ENCODE measurements around the gene MT1X.

MT1X gene

DNA sequence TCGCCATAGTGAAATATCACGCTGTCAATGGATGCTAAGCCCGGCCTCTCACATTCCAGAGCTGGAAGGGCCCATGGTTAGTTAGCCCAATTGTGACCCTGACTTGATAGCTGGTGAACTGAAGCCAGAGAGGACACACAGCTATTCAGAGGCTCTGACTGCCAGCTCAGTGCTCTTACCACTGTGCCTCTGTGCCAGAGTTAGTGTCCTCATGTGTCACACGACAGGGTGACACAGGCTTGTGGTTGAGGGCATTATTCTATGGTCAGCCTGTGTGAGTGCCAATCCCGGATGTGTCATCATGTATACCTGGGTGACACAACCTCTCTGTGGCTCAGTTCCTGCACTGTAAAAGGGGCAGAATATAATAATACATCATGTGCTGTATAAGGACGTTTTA, 2.5 kb upstream of the MT1X start:
- peak; percentile 58 for DNase-seq

DNA sequence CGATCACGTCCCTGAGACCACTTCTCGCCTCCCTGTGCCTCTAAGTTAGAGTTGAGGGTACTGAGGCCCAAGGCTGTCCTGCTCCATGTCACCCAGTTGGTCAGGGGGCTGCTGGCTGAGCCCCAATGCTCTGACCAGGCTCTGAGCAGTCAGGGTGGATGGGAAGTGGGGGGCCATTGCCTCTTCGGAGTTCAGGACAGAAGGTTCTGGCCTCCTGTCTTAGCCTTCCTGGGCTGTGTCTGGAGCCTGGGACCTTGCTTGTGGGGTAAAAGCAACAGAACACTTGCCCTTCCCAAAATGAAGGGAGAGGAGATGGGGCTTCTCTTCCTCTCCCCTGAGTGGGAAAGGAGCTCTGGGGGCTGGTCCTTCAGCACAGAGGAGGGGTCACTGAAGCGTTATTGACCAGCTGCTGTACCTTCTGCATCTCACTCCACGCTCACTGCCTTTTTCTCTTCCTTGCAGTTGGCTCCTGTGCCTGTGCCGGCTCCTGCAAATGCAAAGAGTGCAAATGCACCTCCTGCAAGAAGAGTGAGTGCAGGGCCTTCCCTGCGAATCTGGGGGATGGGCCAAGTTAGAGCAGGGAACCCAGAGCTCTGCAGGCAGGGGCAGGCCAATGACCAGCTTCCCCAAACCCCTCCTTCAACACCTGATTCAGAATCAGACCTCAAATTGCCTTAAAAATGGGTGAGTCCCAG, 580 bp downstream of the MT1X start:
- DNase-seq: no peak

DNA sequence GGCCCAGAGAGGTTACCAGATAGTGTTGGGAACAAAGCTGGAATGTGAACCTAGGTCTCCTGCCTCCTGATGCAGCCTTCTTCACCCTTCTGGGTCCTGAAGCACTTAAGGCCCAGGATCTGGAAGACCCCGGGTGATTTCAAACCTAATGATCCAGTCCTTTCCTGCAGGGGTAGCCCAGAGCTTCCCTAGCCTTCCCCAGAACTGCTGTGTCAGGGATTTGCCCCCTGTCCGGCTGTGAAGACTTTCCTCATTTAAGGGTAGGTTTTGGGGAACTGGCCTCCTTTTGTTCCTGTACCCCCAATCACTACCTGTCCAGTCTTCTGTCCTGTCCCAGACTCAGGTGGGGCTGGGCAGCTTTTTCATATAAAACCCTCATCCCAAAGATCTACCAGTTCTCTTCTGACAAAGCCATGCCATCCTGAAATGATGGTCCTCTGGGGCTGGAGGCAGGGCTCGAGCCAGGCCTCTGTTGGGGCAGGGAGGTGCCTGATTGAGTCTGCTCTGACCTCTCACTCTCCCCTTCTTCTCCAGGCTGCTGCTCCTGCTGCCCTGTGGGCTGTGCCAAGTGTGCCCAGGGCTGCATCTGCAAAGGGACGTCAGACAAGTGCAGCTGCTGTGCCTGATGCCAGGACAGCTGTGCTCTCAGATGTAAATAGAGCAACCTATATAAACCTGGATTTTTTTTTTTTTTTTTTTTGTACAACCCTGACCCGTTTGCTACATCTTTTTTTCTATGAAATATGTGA, 1.3 kb downstream of the MT1X start:
- DNase-seq: no peak

DNA sequence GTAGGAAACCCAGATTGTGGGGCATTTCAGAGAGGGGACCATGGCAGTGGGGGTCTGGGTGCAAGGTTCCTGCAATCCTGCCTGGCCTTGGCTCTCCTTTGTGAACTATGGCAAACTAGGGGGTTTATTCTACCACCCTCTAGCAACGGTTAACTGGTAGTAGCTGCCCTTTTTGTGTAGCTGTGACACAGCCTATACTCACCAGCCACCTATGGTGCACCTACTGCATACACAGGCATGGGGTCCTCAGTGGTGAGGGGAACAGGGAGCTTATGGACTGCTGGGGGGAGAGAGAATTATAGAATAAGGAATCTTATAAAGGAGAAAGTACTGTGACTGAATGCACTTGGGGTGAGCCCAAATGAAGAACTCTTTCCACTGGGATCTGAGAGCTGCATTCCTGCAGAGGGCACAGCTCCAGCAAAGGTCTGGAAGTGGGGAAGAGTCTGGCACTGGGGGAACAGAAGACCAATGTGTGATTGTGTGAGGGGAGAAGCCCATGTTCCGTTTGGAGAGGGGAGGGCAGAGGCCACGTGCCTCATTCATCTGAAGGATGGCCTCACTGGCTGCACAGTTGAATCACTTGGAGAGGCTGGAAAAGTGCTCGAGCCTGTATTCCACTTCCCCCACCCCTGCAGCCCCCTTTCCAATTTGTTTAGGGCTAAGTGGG, 2.1 kb downstream of the MT1X start:
- DNase-seq: no peak

DNA sequence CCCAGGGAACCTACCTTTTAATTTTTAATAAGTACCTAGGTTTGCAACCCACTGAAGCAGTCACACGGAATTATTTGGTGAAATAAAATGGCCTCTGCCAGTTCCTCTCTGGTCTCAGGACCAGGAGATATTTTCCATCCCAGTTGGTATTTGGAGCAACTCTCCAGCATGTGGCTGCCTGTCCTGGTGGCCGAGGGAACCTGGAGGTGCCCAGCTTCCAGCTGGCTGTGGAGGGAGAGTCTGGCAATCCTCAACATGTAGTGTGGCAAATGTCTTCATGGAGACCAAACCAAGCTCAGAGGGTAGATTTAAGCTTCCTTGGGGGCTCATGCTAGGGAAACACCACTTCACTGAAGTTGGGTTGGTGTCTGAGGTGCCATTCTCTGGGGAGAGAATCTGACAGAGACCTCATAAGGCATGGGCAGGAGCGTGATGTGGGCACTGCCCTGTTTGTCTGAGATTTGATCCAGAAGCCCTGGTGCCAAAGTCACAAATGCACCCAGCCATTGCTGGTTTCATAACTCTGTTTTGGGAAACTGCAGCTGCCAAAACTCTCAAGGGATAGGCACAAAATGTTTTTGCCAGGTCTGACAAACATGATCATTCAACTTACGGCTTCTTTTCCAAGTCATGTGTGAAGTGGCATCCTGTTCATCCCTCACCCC, 2.8 kb downstream of the MT1X start:
- no peak for DNase-seq

DNA sequence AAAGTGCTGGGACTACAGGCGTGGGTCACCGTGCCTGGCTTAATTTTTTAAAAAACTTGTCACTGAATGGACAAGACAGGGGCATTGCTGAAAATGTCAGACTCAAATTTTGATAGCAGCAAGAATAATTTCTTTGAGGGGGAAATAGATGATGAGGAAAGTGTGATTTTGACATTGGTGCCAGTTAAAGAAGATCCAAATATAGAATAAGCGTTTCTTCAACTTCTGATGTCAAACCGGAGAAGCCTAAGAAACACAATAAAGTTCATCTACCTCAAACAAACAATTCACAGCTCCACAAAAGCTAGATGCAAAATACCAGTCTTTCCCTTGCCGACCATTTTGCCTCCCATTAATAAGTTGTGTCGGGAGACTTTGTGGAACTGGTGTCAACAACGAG, 4.5 kb downstream of the MT1X start:
- no peak for DNase-seq

DNA sequence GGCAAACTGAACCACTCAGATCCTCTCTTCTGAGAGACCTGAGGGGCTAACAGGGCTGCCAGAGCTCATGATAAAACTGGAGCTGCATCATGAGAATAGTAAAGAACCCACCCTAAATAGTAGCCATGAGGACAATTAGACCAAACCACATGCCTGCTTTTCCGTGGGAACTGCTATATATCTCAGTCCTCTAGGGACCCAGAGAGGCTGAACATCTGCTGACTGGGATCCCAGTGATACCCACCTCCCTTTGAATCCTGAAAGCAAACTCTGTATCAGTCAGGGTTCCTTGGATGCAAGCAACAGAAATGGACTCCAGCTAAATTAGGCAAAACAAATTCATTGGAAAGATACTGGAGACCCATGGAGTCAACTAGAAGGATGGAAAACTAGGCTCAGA, 6.5 kb downstream of the MT1X start:
- no peak for DNase-seq

DNA sequence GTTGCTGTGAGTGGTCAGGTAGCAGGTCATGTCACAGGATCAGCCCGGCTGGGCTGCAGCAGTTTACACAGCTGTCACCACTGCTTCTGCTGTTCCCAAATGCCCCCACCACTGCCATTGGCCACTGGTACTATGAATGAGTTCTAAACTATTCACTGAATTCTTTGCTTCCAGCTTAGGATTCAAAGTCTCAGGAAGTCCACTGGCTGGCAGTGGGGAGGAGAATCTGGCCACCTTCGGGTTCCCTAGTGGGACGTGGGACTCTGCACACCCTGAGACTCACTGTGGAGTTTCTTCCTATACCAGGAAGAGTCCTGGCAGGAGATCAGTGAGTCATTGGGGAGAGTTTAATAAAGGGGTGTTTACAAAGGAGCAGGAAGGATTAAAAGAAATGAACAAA, 6.9 kb downstream of the MT1X start:
- DNase-seq: no peak

DNA sequence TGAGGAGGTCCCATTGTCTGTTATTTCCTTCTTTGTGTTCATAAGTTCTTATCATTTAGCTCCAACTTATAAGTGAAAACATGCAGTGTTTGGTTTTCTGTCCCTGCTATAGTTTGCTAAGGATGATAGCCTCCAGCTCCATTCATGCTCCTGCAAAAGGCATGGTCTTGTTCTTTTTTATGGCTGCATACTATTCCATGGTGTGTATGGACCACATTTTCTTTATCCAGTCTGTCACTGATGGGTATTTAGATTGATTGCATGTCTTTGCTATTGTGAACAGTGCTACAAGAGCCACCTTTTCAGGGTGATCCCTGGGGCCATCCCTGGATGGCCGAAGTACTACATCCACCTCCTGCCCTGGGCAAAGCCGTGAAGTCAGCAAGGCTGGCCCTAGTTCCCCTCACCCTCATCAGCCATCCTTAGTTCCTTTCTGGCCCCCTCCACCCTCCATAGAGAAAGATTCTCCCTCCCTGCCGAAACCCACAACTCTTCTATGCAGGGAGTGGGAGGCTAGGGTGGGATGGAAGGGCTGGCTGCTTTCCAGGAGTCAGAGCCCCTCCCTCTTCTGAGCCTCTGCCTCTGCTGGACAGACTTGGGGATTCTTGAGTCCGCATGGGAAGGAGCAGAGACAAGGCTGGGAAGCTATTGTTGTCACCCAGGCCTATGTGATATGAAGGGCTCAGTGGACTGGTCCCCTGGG, 8.3 kb downstream of the MT1X start:
- no peak for DNase-seq

DNA sequence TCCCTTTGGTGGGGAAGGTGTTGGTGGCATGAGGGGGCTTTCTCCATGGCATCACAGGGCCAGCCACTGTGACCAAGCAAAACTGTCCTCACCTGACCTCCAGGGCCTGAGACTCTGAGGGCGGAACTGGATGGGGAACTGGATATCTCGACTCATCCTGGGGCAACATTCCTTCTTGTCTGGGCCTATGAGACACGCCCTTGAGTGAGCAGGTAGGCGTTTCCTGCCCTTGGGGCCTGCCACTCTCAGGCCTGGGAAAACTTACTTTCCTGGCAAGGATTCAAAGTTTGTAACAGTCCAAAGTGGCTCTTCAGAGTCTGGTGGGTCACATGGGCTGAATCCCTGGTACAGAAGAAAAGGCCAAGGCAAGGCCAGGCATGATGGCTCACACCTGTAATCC, 9.6 kb downstream of the MT1X start:
- DNase-seq: no peak

DNA sequence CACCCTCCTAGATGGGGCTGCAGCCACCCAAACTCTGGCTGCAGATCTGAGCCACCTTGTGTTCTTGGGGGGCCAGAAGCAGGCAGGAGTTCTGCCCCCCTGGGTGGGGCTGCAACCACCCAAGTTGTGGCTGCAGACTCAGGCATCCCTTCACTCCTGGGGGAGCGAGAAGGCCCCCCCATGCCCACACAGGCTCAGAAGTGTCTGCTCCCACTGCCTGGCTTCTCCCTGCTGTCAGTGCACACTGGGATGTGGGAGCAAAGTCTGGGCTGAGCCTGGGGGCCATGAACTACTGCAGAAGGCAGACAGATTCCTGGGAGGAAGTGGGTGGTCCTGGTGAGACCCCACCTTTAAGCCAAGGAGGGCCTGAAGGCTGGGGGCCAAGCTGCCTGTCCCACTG, 13.0 kb downstream of the MT1X start:
- DNase-seq: no peak

DNA sequence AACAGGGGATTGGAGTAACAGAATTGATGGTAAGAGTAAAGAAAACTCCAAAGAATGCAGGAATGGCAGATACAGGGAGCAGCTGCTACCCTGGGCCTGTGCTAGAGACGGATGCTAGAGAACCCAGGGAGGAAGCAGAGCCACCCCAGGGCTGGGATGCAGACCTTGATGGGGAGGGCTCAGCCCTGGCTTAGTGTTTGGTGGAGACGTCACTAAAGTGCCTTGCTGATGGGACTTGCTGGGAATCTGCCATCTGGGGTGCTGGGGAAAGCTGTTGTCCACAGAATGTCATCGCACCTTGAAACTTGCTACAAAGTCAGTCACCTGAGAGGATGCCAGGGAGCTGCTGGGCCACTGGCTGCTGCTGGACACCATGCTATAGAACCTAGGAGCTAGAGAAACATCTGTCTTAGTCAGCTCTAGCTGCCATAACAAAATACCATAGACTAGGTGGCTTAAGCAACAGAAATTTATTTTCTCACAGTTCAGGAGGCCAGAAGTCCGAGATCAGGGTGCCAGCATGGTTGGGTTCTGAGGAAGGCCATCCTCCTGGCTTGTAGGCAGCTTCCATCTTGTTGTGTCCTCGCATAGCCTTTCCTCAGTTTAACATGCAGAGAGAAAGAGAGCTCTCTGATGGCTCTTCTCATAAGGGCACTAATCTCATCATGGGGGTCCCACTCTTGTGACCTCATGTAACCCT, 15.3 kb downstream of the MT1X start:
- no peak for DNase-seq

DNA sequence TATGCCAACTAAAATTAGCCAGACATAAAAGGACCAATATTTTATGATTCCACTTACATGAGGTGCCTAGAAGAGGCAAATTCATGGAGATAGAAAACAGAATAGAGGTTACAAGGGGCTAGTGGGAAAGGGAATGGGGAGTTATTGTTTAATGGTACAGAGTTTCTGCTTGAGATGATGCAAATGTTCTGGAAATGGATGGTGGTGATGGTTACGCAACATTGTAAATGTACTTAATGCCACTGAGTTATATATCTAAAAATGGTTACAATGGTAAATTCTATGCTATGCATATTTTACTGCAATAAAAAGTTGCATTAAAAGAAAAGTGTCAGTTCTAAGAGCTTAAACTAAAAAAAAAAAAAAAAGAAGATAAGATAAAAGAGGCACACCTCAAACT, 17.9 kb downstream of the MT1X start:
- DNase-seq: no peak

DNA sequence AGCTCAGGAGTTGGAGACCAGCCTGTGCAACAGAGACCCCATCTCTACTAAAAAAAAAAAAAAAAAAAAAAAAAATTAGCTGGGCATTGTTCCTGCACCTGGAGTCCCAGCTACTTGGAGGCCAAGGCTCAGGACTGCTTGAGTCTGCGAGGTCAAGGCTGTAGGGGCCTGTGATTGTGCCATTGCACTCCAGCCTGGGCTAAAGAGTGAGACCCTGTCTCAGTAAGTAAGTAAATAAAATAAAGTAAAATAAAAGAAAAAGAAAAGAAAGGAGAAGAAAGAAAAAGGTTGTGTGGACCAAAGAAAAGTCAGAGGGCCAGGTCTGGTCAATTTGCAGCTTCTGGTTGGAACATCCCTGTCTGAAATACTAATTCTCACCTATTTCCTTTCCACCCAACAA, 18.4 kb downstream of the MT1X start:
- DNase-seq: no peak

DNA sequence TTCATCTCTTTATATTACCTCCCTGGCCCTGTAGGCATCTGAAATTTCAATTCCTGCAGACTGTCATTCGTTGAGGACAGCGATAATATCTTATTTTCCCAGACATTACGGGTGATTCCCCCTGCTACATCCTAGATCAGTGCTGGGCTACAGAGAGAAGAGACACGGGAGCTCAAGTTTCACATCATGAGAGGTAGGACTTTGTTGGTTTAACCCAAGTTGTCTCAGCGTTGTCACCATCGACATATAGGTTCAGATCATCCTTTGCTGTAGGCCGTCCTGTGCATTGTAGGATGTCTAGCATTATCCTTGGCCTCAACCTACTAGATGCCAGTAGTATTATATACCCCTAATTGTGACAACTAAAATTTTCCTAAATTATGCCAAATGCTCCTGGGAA, 19.3 kb downstream of the MT1X start:
- no peak for DNase-seq

DNA sequence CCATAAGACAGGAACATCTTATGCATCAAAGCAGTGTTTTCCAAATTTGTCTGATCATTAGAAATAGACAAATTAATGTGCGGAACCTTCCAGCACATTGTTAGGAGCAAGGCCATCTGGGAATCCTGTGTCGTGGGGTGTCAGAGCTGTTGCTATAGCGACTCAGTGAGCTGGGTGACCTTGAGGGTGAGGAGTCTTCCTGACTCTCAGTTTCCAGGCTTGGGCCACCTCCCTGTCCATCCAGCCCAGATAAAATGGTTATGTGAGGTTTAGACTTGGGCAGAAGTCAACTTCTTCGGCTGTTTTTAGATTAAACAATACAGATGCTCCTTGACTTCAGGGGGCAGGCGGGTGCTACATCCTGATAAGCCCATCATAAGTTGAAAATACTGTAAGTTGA, 20.6 kb downstream of the MT1X start:
- DNase-seq: no peak

DNA sequence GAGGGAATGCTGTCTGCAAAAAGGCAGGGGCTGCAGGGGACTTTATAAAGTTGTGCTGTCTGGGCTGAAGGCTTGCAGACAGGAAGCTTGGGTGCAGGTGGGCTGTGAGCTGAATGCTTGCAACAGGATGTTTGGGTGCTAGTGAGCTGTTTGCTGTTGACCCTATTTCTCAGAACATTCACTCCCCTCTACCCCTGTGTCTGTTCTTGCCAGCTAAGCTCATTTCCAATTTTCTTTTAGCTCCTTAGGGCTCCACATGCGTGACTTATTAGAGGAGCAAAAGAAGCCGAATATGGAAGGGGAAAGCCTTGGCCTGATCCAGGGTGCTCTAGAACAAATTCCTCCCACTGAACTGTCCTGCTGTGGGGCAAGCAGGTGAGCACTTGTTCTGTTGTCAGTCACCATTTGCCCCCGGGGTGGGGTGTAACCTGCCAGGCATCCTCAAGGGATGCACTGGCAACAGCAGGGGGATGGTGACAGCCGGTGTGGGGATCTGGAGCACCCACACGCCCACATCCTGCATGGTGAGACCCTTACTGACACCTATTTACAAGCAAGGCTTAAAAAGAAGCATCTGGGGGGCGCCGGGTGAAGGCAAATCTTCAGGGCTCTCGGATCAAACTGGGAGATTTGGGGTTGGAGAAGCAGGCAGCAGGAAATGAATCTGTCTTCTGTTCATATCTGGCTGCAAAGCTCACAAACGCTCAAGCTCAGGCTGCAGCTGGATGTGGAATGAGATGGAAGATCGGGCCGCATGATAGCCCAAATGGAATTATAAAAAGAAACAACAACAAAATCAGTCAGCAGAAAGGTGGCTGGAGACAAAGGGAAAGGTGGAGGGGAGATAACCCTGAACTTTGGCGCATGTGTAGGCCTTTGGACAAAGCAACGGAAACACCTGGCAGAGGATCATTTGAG, 26.5 kb downstream of the MT1X start:
- peak; percentile 12 for DNase-seq

DNA sequence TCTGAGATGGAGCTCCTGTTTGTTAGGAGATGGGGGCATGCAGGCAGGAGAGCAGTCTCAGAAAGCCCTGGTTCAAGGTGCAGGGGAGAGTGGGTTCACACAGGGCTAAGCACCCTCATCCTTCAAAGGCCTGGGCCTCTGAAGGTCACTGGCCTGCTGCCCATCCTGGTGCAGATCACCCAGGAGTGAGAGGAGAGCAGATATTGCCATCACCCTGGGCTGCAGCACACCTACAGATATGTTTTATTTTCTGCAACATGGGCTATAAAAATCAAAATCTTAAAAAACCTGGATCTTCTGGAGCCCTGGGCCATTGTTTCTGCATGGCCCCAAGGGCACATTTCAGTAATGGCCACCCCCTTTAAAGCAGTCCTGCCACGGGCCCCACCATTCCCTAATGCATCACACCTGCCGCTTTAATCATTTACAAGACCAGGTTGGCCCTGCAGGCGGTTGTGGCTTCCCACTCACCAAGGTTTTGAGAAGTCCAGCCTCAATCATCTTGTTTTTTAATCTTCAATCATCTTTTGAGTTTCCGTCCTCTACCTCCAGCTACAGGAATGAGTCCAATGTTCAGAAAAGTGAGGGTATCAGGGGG, 27.3 kb downstream of the MT1X start:
- DNase-seq: no peak

DNA sequence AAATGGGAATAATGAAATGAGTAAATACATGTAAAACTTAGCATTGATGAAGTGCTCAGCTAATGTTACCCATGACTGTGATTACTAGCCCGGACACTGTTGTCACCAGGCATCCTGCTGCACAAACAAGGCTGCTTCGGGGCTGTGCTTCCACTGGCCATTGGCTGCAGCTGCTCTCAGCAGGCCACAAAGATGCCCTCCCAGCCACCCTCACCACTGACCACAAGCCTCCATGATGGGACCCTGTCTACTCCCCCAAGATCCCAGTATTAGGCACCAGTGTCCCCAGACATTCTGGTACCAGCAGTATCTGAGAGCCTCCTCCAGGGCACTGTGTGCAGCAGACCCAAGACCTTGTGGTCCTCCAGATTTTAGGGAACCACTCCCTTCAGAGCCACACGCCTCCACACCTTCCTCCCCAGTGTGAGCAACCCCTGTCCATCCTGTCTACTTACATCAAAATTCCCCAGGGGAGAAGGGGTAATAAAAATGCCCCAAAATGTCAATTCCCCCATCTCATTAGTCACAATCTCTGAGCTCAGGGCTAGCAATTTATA, 28.0 kb downstream of the MT1X start:
- no peak for DNase-seq

DNA sequence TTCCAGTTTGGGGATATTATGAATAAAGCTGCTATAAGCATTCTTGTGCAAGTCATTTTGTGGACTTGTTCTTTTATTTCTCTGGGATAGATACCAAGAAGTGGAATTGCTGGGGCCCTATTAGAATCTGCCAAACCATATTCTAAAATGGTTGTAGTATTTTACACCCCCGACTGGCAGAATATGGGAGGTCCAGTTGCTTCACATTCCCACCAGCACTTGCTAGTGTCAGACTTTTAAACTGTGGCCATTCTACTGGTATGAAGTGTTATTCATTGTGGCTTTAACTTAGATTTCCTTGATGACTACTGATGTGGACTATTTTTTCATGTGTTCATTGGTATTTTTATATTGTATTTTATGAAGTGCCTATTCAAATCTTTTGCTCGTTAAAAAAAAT, 29.6 kb downstream of the MT1X start:
- DNase-seq: no peak

DNA sequence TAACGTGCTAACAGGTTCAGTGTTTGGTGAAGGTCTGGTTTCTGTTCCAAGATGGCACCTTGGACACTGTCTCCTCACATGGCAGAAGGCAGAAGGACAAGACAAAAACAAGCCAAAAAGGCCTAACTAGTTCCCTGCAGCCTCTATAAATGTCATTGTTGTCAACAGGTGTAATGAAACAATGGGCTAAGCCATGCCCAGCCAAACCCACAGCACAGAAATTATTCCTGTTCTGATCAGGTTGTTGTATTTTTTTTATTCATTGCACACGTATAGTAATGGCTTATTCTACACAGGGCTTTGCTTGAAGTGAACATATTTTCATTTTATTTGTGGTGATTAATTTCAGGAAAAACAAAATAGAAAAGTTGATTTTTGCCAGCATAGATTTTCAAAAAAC, 31.5 kb downstream of the MT1X start:
- no peak for DNase-seq

All from NK-92 treated with Interleukin-12 subunit alpha and Interleukin-12 subunit beta, amount 100 ng/mL, for 24 hours (cell line).